ENCODE measurements around the gene RBM4B. TPM values are rescaled to one million over a fixed set of nuclear protein-coding genes. Genes with fewer than 3 reads are reported as not detected.

Gene RBM4B
- total and polyA plus RNA-seq, 2 of the 13 experiments (the other 11 are each of a cell fraction or from before 2014, with no cell fraction given) = 25.8 to 32.4 TPM

GRCh38 chr11:66725647-66726046 is 48.0 kb upstream of the RBM4B start:
- H3K79me2 ChIP-seq (ENCODE audit: insufficient read depth, low read length) = no peaks in the 10 kb centered on the region
- intact Hi-C loops (cut with micrococcal nuclease; ENCODE audit: unreplicated experiment) = no loop called here
- DNase-seq (ENCODE audit: low spot score) (no peak), FAIRE-seq (no peak), ATAC-seq (no peak)
- no peaks in the 10 kb centered on the region for H3K36me3 ChIP-seq (replicated peaks in 1 of 2; ENCODE audit: control insufficient read depth in 1 of 2, insufficient read depth in 2 of 2, low read length in 2 of 2)
- BruUV-seq (replicated peaks) = no TSS peak
- no peak overlapping the region for H3K4me2 ChIP-seq (ENCODE audit: low read depth, low read length)
- peaks cover 48% of the 10 kb centered on the region for H3K4me1 ChIP-seq (ENCODE audit: insufficient read depth, low read length)
- H4K20me1 ChIP-seq (ENCODE audit: insufficient read depth, low read length) = no peaks in the 10 kb centered on the region
- ChIA-PET POLR2A (no interaction called here), CTCF (ENCODE audit: low intra/inter-chr PET ratio, low total read pairs) (no interaction called here)
- H3K27ac ChIP-seq (ENCODE audit: extremely low read length, insufficient read depth, low read length) = no peak overlapping the region
- no peaks in the 10 kb centered on the region for H3K9me3 ChIP-seq (ENCODE audit: low read length)
- H3K9ac ChIP-seq (ENCODE audit: insufficient read depth, low read depth, low read length) = no peak overlapping the region
- TF ChIP-seq ZNF883 (CRISPR knock-in tag; IDR thresholded peaks at IDR 0.05; ENCODE audit: not compliant biosample characterization) = no peak
- TF ChIP-seq ZNF318 (CRISPR knock-in tag; IDR thresholded peaks at IDR 0.05) = no peak
- no peak for TF ChIP-seq MED8 (CRISPR knock-in tag; IDR thresholded peaks at IDR 0.05; ENCODE audit: insufficient replicate concordance)
- no peak for TF ChIP-seq ZBTB42 (CRISPR knock-in tag; IDR thresholded peaks at IDR 0.05)
- TF ChIP-seq ZFP36L2 (CRISPR knock-in tag; IDR thresholded peaks at IDR 0.05) = no peak
- no peak for TF ChIP-seq ZBTB14 (CRISPR knock-in tag; IDR thresholded peaks at IDR 0.05)
- no peak for TF ChIP-seq NFE2 (CRISPR knock-in tag; IDR thresholded peaks at IDR 0.05)
- no peak for TF ChIP-seq ZMYM4 (CRISPR knock-in tag; IDR thresholded peaks at IDR 0.05)
- no peak for TF ChIP-seq UBTF (CRISPR knock-in tag; IDR thresholded peaks at IDR 0.05)
- no peak for TF ChIP-seq DMAP1 (CRISPR knock-in tag; IDR thresholded peaks at IDR 0.05)
- no peak overlapping the region for H2AFZ ChIP-seq (ENCODE audit: low read length)
- peaks cover 4 to 48% of the 10 kb centered on the region in 2 experiments for H3K27me3 ChIP-seq (ENCODE audit: control insufficient read depth in 1 of 2, insufficient read depth in 2 of 2, low read length in 2 of 2)
- in situ Hi-C loops (cut with HindIII; ENCODE audit: extremely low pct_ligation_motif_present, low pct_unique_long_range_greater_than_20kb) = no loop called here
- 53% methylated on average over 10 of the region's 10 CpGs for WGBS (ENCODE audit: low lambda C conversion rate)
- H3K4me3 ChIP-seq (replicated peaks in 1 of 3; ENCODE audit: insufficient read depth in 1 of 3, low read depth in 2 of 3, low read length in 3 of 3) = no peak overlapping the region

Data from HepG2 (cell line).